HG03571 (cell line): ENCODE measurements around the gene ASCC2.
A peak's percentile ranks its signal among the peaks of the same experiment; 100 is the strongest.
"Not testable (repeated sequence)": the region's sequence is repeated elsewhere in the genome, so short reads cannot be mapped to it uniquely, and the experiment has no call there.

Experiments
- ATAC-seq: cut with Tn5 transposase; IDR thresholded peaks from one replicate; pipeline ENCODE4 v1.9.1; 2021; ENCODE audit not compliant: unreplicated experiment

ASCC2 gene, protein sequence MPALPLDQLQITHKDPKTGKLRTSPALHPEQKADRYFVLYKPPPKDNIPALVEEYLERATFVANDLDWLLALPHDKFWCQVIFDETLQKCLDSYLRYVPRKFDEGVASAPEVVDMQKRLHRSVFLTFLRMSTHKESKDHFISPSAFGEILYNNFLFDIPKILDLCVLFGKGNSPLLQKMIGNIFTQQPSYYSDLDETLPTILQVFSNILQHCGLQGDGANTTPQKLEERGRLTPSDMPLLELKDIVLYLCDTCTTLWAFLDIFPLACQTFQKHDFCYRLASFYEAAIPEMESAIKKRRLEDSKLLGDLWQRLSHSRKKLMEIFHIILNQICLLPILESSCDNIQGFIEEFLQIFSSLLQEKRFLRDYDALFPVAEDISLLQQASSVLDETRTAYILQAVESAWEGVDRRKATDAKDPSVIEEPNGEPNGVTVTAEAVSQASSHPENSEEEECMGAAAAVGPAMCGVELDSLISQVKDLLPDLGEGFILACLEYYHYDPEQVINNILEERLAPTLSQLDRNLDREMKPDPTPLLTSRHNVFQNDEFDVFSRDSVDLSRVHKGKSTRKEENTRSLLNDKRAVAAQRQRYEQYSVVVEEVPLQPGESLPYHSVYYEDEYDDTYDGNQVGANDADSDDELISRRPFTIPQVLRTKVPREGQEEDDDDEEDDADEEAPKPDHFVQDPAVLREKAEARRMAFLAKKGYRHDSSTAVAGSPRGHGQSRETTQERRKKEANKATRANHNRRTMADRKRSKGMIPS

GRCh38 chr22:29837741-29838598 lies at the start of gene ASCC2:
Gene ASCC2, minus strand, starts transcription at chr22:29838274. Its CDS starts 5,949 bp downstream, at chr22:29832325.
- ATAC-seq, result peak; percentile 88

- ATAC-seq, result no peak
These were observed 49.3 kb upstream of the ASCC2 start for GRCh38 chr22:29887358-29887757.

- ATAC-seq, result no peak
These were observed 48.5 kb upstream of the ASCC2 start for GRCh38 chr22:29886596-29886995.

GRCh38 chr22:29885610-29886009 lies 47.5 kb upstream of the ASCC2 start:
- ATAC-seq, result no peak

DNA sequence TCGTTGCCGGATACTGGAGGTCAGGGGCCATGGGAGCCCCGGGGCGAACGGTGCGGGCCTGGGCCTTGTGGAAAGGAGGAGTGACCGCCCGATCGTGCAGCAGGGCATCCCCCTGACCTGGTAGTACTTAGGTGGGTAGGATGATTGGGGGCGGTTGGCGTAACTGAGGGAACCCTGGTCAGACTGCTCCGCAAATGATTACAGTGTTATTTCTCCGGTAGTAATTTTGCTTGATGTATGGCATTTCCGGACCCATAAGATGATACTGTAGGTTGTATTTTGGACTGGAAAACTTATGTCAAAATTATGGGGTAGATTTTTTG lies 45.7 kb upstream of the ASCC2 start:
- ATAC-seq, result no peak

DNA sequence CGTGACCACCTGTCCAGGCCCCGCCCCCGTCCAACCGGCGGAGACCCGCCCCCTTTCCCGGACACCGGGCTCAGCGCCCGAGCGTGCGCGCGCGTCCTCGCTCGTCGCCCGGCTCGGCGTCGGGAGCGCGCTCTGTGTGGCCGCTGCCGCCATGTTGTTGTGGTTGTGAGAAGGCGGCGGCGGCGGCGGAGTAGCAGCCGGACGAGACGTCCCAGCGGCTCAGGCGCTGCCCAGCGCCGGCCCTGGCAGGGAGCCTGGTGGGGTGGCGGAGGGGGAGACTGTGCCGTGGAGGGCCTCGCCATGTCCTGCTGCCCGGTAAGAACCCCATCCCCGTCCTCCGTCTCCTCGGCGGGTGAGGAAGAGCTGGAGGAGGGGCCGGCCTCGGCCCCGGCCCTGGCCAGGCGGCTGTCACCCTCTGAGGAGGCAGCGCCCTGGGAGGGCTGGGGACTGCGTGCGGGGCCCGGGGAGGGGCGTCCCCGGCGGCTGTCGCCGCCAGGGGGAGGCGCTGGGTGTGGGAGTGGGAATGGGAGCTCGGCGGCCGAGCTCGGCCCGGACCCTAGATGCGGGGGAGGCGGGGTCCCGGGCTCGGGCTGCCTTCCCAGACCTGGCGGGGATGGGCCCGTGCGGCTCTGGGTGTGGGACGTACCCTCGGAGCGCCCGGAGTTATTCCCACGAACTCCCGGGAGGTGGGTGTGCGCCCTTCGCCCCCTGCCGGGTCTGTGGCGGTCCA lies 45.1 kb upstream of the ASCC2 start, which contains the start of gene MTMR3:
MTMR3 (plus strand) TSS at position 130 of the 730 bp plus-strand sequence. CDS start 87,886 bp downstream, outside the sequence.
- peak; percentile 73 for ATAC-seq

DNA sequence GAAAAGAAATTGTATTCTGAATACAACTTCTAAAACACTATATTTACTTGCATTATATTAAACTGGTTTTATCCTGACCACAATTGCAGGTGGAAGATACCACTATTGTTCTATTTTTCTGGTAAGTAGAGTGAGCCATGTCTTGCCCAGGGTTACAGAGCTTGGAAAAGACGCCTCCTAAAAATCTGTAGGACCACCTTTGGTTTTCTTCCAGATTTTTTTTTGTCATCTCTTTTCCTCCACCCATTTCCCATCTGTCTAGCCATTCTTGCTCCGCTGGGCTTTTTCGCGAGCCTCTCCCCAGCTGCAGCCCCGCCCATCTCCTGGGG lies 44.6 kb upstream of the ASCC2 start:
- ATAC-seq, result no peak

DNA sequence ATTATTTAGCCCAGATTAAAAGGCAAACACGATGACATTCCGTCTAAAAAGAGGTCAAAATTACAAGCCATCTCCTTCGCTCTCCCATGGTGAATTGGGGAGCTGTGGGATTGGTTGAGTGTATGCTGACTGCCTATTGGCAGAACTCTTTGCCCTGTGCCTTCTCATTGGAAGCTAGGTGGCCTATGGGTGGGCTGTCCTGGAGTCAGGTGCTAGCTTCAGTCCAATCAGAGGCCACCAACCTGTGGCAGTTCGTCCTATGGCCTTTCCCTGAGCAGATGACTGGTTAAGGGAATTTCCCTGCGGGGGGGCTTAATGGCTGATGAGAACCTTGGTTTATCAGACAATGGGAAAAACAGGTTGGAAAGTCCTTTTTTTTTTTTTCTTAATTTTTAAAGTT lies 41.7 kb upstream of the ASCC2 start:
- ATAC-seq, result no peak

GRCh38 chr22:29877620-29878019 lies 39.5 kb upstream of the ASCC2 start:
- no peak for ATAC-seq

DNA sequence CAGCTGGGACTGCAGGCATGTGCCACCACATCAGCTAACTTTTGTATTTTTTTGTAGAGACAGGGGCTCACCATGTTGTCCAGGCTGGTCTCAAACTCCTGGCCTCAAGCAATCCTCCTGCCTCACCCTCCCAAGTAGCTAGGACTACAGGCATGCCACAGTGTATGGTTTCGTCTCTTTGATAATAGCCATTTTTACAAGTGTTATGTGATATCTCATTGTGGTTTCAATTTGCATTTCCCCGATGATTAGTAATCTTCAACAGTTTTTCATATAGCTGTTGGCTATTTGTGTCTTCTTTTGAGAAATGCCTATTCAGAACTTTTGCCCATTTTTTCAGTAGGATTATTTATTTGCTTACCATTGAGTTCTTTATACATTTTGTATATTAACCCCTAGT lies 35.9 kb upstream of the ASCC2 start:
- no peak for ATAC-seq

GRCh38 chr22:29872989-29873388 lies 34.9 kb upstream of the ASCC2 start:
- ATAC-seq, result no peak

- ATAC-seq, result no peak
These were observed 34.2 kb upstream of the ASCC2 start for GRCh38 chr22:29872144-29872893.

DNA sequence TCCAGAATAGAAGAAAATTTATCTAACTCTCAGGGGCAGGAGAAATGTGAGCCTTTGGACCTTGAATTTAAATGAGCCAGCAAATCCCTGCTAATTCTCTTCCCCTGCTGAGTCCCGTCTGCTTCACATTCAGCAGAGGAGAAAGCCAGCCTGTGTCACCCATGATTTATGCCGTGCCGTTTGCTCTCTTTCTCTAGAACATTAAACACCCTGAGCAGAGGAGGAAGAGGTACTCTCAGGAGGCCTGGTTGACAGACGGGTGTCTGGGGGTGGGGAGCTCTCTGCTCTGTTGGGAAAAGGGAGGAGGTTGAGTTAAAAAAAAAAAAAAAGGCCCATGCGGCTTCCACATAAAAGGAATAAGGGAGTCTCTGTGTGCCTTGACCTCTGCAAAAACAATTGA lies 33.6 kb upstream of the ASCC2 start:
- no peak for ATAC-seq

GRCh38 chr22:29870574-29870973 lies 32.5 kb upstream of the ASCC2 start:
- ATAC-seq, result no peak

- no peak for ATAC-seq
These were observed 29.8 kb upstream of the ASCC2 start for GRCh38 chr22:29867851-29868250.

DNA sequence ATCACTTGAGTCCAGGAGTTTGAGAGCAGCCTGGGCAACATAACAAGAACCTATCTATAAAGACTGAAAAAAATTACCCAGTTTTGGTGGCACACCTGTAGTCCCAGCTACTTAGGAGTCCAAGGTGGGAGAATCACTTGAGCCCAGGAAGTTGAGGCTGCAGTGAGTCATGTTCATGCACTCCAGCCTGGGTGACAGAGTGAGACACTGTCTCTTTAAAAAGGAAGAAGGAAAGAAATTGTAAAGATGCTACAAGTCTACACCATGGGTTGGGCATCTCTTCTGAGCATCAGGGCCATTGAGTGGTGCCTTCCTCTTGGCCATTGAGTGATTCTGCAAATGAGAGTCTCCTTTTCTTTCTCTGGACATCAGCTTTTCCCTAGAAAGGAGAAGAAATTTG lies 29.2 kb upstream of the ASCC2 start:
- ATAC-seq, result no peak

DNA sequence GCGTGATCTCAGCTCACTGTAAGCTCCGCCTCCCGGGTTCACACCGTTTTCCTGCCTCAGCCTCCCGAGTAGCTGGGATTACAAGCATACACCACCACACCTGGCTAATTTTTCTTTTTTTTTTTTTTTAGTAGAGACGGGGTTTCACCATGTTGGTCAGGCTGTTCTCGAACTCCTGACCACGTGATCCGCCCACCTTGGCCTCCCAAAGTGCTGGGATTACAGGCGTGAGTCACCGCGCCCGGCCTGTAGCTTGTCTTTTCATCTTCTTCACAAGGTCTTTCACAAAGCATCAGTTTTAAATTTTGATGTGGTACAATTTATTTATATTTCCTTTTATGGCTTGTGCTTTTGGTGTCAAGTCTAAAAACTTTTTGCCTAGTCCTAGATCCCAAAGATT lies 27.5 kb upstream of the ASCC2 start:
- ATAC-seq, result not testable (repeated sequence)

- no peak for ATAC-seq
These were observed 23.7 kb upstream of the ASCC2 start for GRCh38 chr22:29861672-29862297.

DNA sequence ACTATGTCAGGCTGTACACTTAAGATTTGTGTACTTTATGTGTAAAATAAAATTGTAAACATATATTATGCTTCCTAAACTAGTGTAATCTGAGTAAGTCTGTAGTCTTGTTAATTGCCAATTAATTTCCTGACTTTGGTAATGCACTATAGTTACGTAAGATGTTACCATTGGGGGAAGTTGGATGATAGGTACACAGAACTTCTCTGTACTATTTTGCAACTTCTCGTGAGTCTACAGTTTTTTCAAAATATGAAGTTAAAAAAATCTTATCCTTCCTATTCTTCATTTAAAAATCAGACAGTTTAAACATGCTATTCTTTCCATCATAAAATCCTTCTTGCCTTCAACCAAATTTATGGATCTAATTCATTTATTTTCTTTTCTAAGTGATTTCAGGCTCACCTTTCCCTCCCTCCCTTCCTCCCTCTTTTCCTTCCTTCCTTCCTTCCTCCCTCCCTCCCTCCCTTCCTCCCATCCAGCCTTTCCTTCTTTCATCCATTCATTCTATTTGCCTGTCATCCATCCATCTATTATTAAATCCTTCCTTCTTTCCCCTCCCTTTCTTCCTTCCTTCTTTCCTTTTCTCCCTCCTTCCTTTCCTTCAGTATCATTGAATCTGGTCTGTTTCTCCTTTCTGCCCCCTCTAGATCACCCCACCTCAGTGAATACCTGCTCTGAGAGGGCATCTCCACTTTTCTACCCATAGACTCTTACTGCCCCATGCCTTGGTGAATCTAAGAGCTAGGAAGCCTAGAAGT lies 22.1 kb upstream of the ASCC2 start:
- ATAC-seq, result no peak
